ENCODE results near the gene CNTN1.

GRCh38 chr12:40645361-40645760, 46.9 kb upstream of the CNTN1 start:
- TF ChIP-seq, protein P1, sequence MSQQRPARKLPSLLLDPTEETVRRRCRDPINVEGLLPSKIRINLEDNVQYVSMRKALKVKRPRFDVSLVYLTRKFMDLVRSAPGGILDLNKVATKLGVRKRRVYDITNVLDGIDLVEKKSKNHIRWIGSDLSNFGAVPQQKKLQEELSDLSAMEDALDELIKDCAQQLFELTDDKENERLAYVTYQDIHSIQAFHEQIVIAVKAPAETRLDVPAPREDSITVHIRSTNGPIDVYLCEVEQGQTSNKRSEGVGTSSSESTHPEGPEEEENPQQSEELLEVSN (IDR thresholded peaks at IDR 0.05), result no peak
- TF ChIP-seq SRF (IDR thresholded peaks at IDR 0.05; ENCODE audit: low read depth, low read length), result no peak

Measured in H1 (cell line).